ENCODE results near the gene RALGPS1. TPM values are rescaled to one million over a fixed set of nuclear protein-coding genes. Genes with fewer than 3 reads are reported as not detected.
A peak's percentile ranks its signal among the peaks of the same experiment; 100 is the strongest.

Gene RALGPS1
- total RNA-seq, 2 experiments from 2014 or later, result 2.5 to 4.1 TPM

DNA sequence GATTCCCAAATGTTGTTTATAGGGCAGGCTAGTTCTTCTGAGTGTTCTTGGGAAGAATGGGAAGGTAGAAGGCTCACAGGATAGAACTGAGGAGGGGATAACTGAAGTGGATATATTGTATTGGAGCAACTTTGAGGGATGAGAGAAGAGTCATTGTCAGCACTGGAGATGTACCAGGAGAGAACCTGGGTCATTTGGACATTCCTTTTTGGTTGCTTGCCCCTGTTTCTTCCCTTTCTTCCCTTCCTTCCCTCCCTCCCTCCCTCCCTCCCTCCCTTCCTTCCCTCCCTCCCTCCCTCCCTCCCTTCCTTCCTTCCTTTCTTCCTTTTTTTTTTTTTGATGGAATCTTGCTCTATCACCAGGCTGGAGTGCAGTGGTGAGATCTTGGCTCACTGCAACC is 45.3 kb downstream of the RALGPS1 start:
- no peak for DNase-seq
- Mint-ChIP-seq H3K27ac (no peak overlapping the region), H3K4me3 (no peak overlapping the region), H3K4me1 (ENCODE audit: low read depth) (no peaks in the 10 kb centered on the region), H3K9me3 (ENCODE audit: insufficient read depth) (no peaks in the 10 kb centered on the region), H3K27me3 (ENCODE audit: low read depth) (peaks cover 17% of the 10 kb centered on the region), H3K36me3 (ENCODE audit: low read depth) (no peaks in the 10 kb centered on the region)
- POLR2A ChIA-PET, result no interaction called here
- ATAC-seq, result no peak
- CTCF ChIA-PET, result interaction anchor here (0.7 to 1.7 kb wide), 2 partner anchors 20 to 385 kb away, joined by 3 read pairs; no protein-coding TSS in a partner anchor

DNA sequence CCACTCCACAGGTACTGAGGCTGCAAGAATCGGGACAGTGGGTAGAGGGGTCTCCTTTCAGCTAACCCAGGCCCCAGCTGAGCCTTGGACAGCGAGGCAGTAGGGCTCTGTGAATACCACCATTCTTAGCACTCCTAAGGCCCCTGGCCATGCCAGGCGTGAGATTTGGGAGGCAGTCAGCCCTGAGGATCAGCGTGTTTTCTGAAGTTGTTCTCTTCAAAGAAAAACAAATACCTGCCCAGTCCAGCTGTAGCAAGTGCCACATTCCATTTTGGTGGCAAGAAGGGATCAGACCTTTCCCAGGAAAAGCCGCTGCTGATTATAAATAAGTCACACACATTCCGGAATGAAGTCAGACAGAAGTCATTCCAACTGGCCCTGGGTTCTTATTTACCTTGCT is 47.8 kb downstream of the RALGPS1 start:
- peaks cover 4% of the 10 kb centered on the region for H3K4me1 Mint-ChIP-seq (ENCODE audit: low read depth)
- no peak overlapping the region for H3K27ac Mint-ChIP-seq
- ATAC-seq, result no peak
- ChIA-PET CTCF (interaction anchor here (0.9 to 1.0 kb wide), 2 partner anchors 19 to 236 kb away, joined by 3 read pairs; no protein-coding TSS in a partner anchor), POLR2A (no interaction called here)
- H3K27me3 Mint-ChIP-seq (ENCODE audit: low read depth), result peaks cover 17% of the 10 kb centered on the region
- H3K4me3 Mint-ChIP-seq, result no peak overlapping the region
- H3K9me3 Mint-ChIP-seq (ENCODE audit: insufficient read depth), result no peaks in the 10 kb centered on the region
- DNase-seq, result no peak
- H3K36me3 Mint-ChIP-seq (ENCODE audit: low read depth), result no peaks in the 10 kb centered on the region

DNA sequence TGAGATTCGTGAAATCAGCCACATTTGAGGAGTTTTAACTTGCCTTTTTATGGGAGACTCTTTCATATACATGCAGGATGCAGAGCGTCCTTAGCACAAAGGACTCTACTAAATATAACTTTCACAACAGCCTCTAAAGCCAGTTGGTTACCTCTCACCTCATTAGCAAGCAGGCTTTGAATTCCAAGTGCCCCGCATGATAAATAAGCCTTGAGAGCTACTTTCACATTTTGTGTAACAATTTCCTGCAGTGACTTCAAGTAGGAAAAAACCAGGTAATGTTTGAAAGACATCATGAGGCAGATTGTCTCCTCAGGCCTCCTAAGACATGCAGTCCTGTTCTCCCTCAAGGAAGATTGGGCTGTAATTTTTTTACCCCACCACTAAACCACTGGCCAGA is 50.5 kb downstream of the RALGPS1 start:
- H3K36me3 Mint-ChIP-seq (ENCODE audit: low read depth), result no peaks in the 10 kb centered on the region
- ATAC-seq, result no peak
- H3K4me3 Mint-ChIP-seq, result no peak overlapping the region
- ChIA-PET CTCF (interaction anchor here (0.6 to 3.4 kb wide), 24 partner anchors 8 to 332 kb away, joined by 3 to 21 read pairs (median 4); no protein-coding TSS in a partner anchor), POLR2A (interaction anchor here (1.9 kb wide), 1 partner anchor 486 kb away, joined by 6 read pairs; the partner anchor contains the start of genes LRSAM1 and RPL12)
- peaks cover 11% of the 10 kb centered on the region for H3K27me3 Mint-ChIP-seq (ENCODE audit: low read depth)
- DNase-seq, result no peak
- H3K9me3 Mint-ChIP-seq (ENCODE audit: insufficient read depth), result no peaks in the 10 kb centered on the region
- no peak overlapping the region for H3K27ac Mint-ChIP-seq
- peaks cover 4% of the 10 kb centered on the region for H3K4me1 Mint-ChIP-seq (ENCODE audit: low read depth)

DNA sequence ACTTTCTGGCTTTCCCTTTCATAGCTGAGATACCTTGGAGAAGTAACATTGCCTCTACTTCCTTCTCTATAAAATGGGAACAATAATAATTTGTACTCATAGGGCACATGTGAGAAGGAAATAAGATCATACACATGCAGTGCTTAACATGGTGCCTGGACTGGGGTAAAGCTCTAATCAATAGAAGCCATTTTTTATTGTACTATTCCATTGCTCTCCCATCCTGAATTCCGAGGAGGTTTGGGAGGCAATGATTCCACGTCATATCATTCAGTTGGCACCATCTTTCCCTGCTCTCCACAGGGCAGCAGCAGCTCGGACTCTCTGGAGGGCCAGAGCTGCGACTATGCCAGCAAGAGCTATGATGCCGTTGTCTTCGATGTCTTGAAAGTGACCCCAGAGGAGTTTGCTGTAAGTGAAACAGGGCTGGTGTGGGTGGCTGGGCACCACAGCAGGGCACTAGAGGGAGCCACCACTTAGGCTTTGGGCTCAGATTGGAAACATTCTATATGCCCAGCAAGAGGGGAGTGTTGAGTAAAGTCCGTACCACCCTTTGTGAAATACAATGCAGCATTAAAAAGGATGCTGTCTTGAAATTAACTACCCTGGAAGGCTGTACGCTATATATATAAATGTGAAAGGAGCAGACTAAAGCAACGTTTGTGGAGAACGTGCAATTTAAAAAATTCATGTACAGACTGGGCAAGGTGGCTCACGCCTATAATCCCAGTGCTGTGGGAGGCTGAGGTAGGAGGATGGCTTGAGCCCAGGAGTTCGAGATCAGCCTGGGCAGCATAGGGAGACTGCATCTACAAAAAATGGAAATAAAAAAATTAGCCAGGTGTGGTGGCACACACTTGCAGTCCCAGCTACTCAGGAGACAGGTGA is 51.2 kb downstream of the RALGPS1 start:
- peak; percentile 65 for DNase-seq
- no peak overlapping the region for H3K27ac Mint-ChIP-seq
- no peaks in the 10 kb centered on the region for H3K9me3 Mint-ChIP-seq (ENCODE audit: insufficient read depth)
- ATAC-seq, result peak; percentile 67
- ChIA-PET CTCF (interaction anchor here (0.6 to 3.4 kb wide), 28 partner anchors 8 to 331 kb away, joined by 3 to 21 read pairs (median 4); no protein-coding TSS in a partner anchor), POLR2A (interaction anchor here (1.9 kb wide), 1 partner anchor 485 kb away, joined by 6 read pairs; the partner anchor contains the start of genes LRSAM1 and RPL12)
- peaks cover 4% of the 10 kb centered on the region for H3K4me1 Mint-ChIP-seq (ENCODE audit: low read depth)
- peaks cover 11% of the 10 kb centered on the region for H3K27me3 Mint-ChIP-seq (ENCODE audit: low read depth)
- no peaks in the 10 kb centered on the region for H3K36me3 Mint-ChIP-seq (ENCODE audit: low read depth)
- H3K4me3 Mint-ChIP-seq, result no peak overlapping the region

DNA sequence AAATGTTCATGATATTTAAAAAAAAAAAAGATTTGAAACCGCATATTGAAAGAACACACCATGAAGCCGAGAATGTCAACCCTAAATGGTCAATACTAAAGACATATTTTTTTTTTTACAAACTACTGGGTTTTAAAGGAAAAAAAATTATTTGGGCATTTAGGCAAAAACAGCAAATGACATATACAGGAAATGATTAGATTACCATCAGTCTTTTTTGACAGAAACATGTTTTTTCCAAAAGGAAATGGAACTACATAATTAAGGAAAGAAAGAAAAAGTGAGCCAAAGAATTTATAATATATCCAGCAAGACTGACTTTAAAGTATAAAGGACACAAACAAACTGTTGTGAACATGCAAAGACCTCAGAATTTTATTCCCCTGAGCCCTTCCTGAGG is 56.7 kb downstream of the RALGPS1 start:
- peaks cover 11% of the 10 kb centered on the region for H3K27me3 Mint-ChIP-seq (ENCODE audit: low read depth)
- no peaks in the 10 kb centered on the region for H3K4me1 Mint-ChIP-seq (ENCODE audit: low read depth)
- ChIA-PET POLR2A (no interaction called here), CTCF (interaction anchor here (0.6 kb wide), 1 partner anchor 139 kb away, joined by 3 read pairs; no protein-coding TSS in a partner anchor)
- DNase-seq (no peak), ATAC-seq (no peak)
- no peaks in the 10 kb centered on the region for H3K36me3 Mint-ChIP-seq (ENCODE audit: low read depth)
- H3K27ac Mint-ChIP-seq, result no peak overlapping the region
- H3K9me3 Mint-ChIP-seq (ENCODE audit: insufficient read depth), result no peaks in the 10 kb centered on the region
- H3K4me3 Mint-ChIP-seq, result no peak overlapping the region

DNA sequence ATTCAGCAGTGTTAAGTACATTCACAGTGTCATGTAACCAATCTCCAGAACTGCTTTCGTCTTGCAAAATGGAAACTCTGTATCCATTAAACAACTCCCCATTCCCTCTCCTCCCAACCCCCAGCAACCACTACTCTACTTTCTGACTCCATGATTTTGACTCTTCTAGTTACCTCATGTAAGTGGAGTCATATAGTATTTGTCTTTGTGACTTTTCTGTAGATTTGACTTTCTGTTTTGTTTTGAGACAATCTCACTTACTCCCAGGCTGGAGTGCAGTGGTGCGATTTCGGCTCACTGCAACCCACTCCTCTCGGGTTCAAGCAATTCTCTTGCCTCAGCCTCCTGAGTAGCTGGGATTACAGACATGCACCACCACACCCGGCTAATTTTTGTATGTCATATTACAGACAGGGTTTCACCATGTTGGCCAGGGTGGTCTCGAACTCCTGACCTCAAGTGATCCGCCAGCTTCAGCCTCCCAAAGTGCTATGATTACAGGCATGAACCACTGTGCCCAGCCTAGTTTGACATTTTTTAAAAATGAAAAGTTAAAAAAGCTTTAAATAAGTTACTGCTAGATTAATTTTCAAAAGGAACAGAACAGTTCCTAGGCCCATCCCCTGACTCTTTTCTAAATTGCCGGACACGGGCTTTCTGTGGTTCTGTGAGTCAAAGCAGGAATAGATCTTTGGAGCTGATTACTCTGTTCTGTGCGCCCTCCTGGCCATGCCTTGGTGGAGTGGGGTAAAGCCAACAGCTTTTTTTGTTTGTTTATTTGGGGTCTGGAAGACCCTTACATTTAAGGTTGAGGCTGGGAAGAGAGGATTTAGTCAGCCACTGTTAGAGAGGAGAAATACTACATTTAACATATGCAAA is 59.3 kb downstream of the RALGPS1 start:
- H3K4me3 Mint-ChIP-seq, result no peak overlapping the region
- H3K9me3 Mint-ChIP-seq (ENCODE audit: insufficient read depth), result no peaks in the 10 kb centered on the region
- H3K27ac Mint-ChIP-seq, result no peak overlapping the region
- no peaks in the 10 kb centered on the region for H3K36me3 Mint-ChIP-seq (ENCODE audit: low read depth)
- POLR2A ChIA-PET, result no interaction called here
- CTCF ChIA-PET, result interaction anchor here (1.2 to 1.8 kb wide), 2 partner anchors 9 to 33 kb away, joined by 4 read pairs; no protein-coding TSS in a partner anchor
- peaks cover 17% of the 10 kb centered on the region for H3K27me3 Mint-ChIP-seq (ENCODE audit: low read depth)
- H3K4me1 Mint-ChIP-seq (ENCODE audit: low read depth), result no peaks in the 10 kb centered on the region
- no peak for DNase-seq
- no peak for ATAC-seq

DNA sequence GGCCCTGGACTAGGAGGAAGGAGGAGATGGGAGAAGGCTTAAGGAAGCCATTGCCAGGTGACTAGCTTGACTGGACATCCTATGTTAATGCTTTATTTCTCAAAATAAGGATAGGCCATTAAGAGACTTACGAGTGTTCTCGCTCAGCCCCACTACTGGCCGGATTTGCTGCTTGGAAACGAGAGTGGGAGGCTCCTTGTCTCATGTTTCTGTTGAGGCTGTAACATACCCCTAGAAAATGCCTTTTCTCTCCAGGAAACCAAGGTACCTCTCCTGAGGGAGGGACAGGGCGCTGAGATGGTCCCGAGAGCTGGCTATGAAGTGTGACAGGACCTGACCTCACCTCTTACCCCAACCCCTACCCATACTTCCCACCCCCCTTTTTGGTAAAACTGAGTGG is 60.0 kb downstream of the RALGPS1 start:
- Mint-ChIP-seq H3K27ac (no peak overlapping the region), H3K9me3 (ENCODE audit: insufficient read depth) (no peaks in the 10 kb centered on the region), H3K36me3 (ENCODE audit: low read depth) (no peaks in the 10 kb centered on the region), H3K27me3 (ENCODE audit: low read depth) (peaks cover 19% of the 10 kb centered on the region), H3K4me3 (no peak overlapping the region), H3K4me1 (ENCODE audit: low read depth) (no peaks in the 10 kb centered on the region)
- ChIA-PET CTCF (interaction anchor here (1.2 to 1.8 kb wide), 3 partner anchors 8 to 34 kb away, joined by 4 read pairs; no protein-coding TSS in a partner anchor), POLR2A (no interaction called here)
- no peak for ATAC-seq
- DNase-seq, result no peak

DNA sequence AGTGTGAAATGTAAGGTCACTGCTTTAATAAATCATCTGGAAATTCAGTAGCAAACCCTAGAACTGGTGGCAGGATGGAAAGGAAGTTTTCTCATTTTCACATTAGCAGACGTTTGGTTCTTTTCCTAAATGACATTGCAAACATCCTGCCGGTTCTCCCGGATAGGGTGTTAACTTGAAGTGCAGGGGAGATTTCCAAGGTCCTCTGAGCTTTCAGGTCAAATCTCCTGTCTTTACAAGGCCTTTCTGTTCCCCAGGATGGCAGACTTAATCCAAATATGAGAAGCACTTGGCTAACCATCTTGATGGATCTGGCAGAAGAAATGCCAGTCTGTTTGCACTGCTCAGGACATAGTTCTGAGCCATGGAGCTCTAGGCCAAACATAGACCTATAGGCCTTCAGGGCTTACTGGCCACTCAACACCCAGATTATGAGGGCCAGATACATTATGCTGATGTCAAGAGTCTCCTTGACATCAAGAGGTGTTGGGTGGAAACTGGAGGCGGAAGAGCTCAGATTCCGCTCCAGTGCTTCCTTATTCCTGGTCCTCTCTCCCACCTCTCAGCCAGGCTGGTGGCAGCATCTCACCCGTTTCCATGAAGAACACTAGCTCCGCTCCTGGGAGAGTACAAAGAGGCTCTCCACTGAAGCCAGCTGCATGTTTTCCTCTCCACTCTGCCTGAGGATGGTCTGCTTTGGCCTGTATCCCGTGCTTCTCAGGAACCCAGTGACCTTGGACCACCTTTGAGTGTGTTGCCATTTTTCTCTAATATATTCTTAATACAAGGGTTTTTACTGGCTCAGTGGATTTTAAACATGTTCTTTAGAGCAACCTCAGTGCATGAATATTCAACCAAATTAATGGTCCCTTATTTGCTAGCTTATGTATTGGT is 61.0 kb downstream of the RALGPS1 start:
- ATAC-seq (no peak), DNase-seq (no peak)
- ChIA-PET POLR2A (no interaction called here), CTCF (interaction anchor here (1.5 to 1.8 kb wide), 3 partner anchors 9 to 35 kb away, joined by 4 read pairs; no protein-coding TSS in a partner anchor)
- no peaks in the 10 kb centered on the region for H3K9me3 Mint-ChIP-seq (ENCODE audit: insufficient read depth)
- H3K27me3 Mint-ChIP-seq (ENCODE audit: low read depth), result peaks cover 13% of the 10 kb centered on the region
- no peaks in the 10 kb centered on the region for H3K36me3 Mint-ChIP-seq (ENCODE audit: low read depth)
- H3K4me1 Mint-ChIP-seq (ENCODE audit: low read depth), result peaks cover 2% of the 10 kb centered on the region
- no peak overlapping the region for H3K27ac Mint-ChIP-seq
- H3K4me3 Mint-ChIP-seq, result no peak overlapping the region

DNA sequence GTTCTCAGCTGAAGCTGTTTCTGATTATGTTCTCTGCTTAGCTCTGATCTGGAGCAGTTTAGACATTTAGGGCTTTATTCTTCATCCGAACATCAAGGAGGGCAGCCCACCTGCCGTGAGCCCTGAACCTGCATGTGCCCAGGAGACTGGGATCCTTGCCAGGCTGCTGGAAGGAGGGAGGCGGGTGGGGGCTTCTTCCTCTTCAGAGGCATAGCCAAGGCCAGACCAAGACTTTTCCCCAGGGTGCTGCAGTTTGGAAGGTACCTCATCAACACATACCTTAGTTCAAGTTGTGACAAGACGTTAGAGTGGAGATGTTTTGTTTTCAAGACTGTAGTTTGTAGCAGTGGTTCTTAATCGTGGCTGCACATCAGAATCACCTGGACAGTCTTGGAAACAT is 64.9 kb downstream of the RALGPS1 start:
- Mint-ChIP-seq H3K9me3 (ENCODE audit: insufficient read depth) (peaks cover 7% of the 10 kb centered on the region), H3K4me3 (no peak overlapping the region), H3K4me1 (ENCODE audit: low read depth) (peaks cover 23% of the 10 kb centered on the region), H3K27me3 (ENCODE audit: low read depth) (peaks cover 32% of the 10 kb centered on the region), H3K27ac (no peak overlapping the region), H3K36me3 (ENCODE audit: low read depth) (peaks cover 17% of the 10 kb centered on the region)
- CTCF ChIA-PET, result no interaction called here
- POLR2A ChIA-PET, result no interaction called here
- ATAC-seq (no peak), DNase-seq (no peak)

DNA sequence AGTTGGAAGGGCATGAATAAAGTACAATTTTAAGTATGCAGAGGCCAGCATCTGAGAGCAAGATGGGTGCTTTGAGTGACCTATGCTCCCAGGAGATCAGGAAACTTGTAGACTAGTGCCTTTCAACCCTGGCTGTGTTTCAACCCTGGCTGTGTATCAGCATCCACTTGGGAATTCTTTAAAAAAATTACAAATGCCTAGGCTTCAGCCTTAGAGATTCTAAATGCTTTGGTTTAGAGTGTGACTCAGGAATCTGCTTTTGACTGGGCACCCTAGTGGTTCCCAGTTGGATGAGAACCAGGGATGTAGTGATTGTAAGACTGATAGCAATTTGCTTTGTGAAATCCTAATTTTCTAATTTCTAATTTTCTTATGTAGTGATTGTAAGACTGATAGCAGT is 65.6 kb downstream of the RALGPS1 start:
- CTCF ChIA-PET, result interaction anchor here (1.0 to 1.2 kb wide), 2 partner anchors 15 to 25 kb away, joined by 3 read pairs; no protein-coding TSS in a partner anchor
- H3K4me1 Mint-ChIP-seq (ENCODE audit: low read depth), result peaks cover 31% of the 10 kb centered on the region
- no peak overlapping the region for H3K27ac Mint-ChIP-seq
- no peak for DNase-seq
- H3K27me3 Mint-ChIP-seq (ENCODE audit: low read depth), result peaks cover 39% of the 10 kb centered on the region
- ATAC-seq, result no peak
- peaks cover 7% of the 10 kb centered on the region for H3K9me3 Mint-ChIP-seq (ENCODE audit: insufficient read depth)
- peaks cover 23% of the 10 kb centered on the region for H3K36me3 Mint-ChIP-seq (ENCODE audit: low read depth)
- POLR2A ChIA-PET, result no interaction called here
- H3K4me3 Mint-ChIP-seq, result no peak overlapping the region

DNA sequence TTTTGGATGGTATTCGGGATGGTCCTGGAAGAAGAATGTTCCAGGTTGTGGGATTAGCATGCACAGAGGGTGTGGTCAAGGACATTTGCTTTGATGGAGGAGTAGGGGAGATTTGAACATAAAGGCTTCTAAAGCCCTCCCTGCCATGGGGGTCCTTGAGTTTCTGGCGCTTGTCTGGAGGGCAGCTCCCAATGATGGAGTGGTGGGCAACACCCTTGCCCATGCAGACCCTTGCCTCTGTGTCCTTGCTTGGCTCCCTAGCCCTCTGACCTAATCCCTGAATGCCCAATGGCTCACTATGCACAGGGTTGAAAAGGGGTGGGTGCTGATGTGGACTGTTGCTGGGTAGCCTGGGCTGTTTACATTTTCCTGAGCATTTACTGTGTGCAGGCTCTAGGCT is 66.6 kb downstream of the RALGPS1 start:
- no peak overlapping the region for H3K4me3 Mint-ChIP-seq
- ChIA-PET POLR2A (no interaction called here), CTCF (interaction anchor here (1.0 to 1.2 kb wide), 2 partner anchors 16 to 24 kb away, joined by 3 read pairs; no protein-coding TSS in a partner anchor)
- peaks cover 38% of the 10 kb centered on the region for H3K4me1 Mint-ChIP-seq (ENCODE audit: low read depth)
- ATAC-seq, result no peak
- no peak for DNase-seq
- peaks cover 37% of the 10 kb centered on the region for H3K27me3 Mint-ChIP-seq (ENCODE audit: low read depth)
- peaks cover 27% of the 10 kb centered on the region for H3K36me3 Mint-ChIP-seq (ENCODE audit: low read depth)
- H3K9me3 Mint-ChIP-seq (ENCODE audit: insufficient read depth), result peaks cover 7% of the 10 kb centered on the region
- H3K27ac Mint-ChIP-seq, result no peak overlapping the region

Data from activated CD8-positive, alpha-beta T cell treated with anti-CD3 and anti-CD28 coated beads, Interleukin-2, amount 10 ng/mL, durations not matched to agents 7 days and 5 days (primary cell).